Measurements from ENCODE around the gene NECAP2. TPM values are rescaled to one million over a fixed set of nuclear protein-coding genes. Genes with fewer than 3 reads are reported as not detected.

The NECAP2 gene
- total and polyA plus RNA-seq, 10 of the 15 experiments (the other 5 are each of a cell fraction or from before 2014, with no cell fraction given), result 16.3 to 98.0 (median 57.4) TPM

GRCh38 chr1:16443975-16444770, 3.6 kb downstream of the NECAP2 start:
- Histone ChIP-seq H4K20me1 (ENCODE audit: control insufficient read depth, insufficient read depth) (no peaks in the 10 kb centered on the region), H3K27ac (ENCODE audit: control insufficient read depth, insufficient read depth) (no peak overlapping the region), H2AFZ (ENCODE audit: control insufficient read depth, low read depth, low read length) (no peak overlapping the region), H3K27me3 (replicated peaks in 1 of 2; ENCODE audit: control insufficient read depth in 2 of 2, insufficient read depth in 2 of 2, low read length in 1 of 2) (no peaks in the 10 kb centered on the region), H3K9me3 (replicated peaks; ENCODE audit: control insufficient read depth, insufficient read depth, low read length) (no peaks in the 10 kb centered on the region), H3K4me2 (ENCODE audit: control insufficient read depth, insufficient read depth) (no peak overlapping the region), H3K36me3 (ENCODE audit: control insufficient read depth in 2 of 2, insufficient read depth in 2 of 2, low read length in 1 of 2) (peaks cover 9 to 22% of the 10 kb centered on the region in 2 experiments; a peak in 3 of 4 replicates), H3K79me2 (ENCODE audit: control insufficient read depth, insufficient read depth, low read length) (peaks cover 41% of the 10 kb centered on the region), H3K9ac (ENCODE audit: control insufficient read depth, insufficient read depth, low read length) (no peak overlapping the region), H3K4me3 (no peak overlapping the region), H3K4me1 (ENCODE audit: control insufficient read depth, insufficient read depth, low read length) (peaks cover 19% of the 10 kb centered on the region)
- CTCF ChIA-PET, result interaction anchor here (1.3 to 6.9 kb wide), 2 partner anchors 18 to 200 kb away, joined by 3 to 40 read pairs; no protein-coding TSS in a partner anchor
- WGBS (ENCODE audit: insufficient coverage, insufficient replicate concordance, low lambda C conversion rate, missing lambda C conversion rate), result 89% methylated on average over 14 of the region's 14 CpGs
- intact Hi-C loops (cut with micrococcal nuclease; ENCODE audit: unreplicated experiment), result loop anchor here (5.0 to 10.0 kb wide), 3 partner anchors 53 to 511 kb away; partner anchors contain the start of gene RNU1-1
- no TSS peak for BruUV-seq (replicated peaks)
- RAD21 ChIA-PET (ENCODE audit: unreplicated experiment), result no interaction called here
- ATAC-seq (no peak), FAIRE-seq (no peak), DNase-seq (ENCODE audit: low read depth, low spot score) (no peak)
- in situ Hi-C loops (cut with MboI), result no loop called here
- SMC1A ChIA-PET (ENCODE audit: uncharacterized antibody, unreplicated experiment), result interaction anchor here (1.4 kb wide), 1 partner anchor 19 kb away, joined by 4 read pairs; no protein-coding TSS in a partner anchor
- POLR2A ChIA-PET, result interaction anchor here (0.7 kb wide), 1 partner anchor 19 kb away, joined by 3 read pairs; no protein-coding TSS in a partner anchor
- no peak for TF ChIP-seq CBX5 (IDR thresholded peaks at IDR 0.05; ENCODE audit: low read depth)
- no peak for TF ChIP-seq SPI1 (IDR thresholded peaks at IDR 0.05; ENCODE audit: borderline replicate concordance, insufficient read depth, low read depth, low read length)
- no peak for TF ChIP-seq HDAC2 (IDR thresholded peaks at IDR 0.05)
- TF ChIP-seq SMARCA5 (IDR thresholded peaks at IDR 0.05), result no peak
- no peak for TF ChIP-seq ZSCAN29 (IDR thresholded peaks at IDR 0.05)
- TF ChIP-seq ZNF687 (IDR thresholded peaks at IDR 0.05), result no peak

All from GM12878 (cell line).